H9 (cell line): ENCODE data around the gene SPRY4. TPM values are rescaled to one million over a fixed set of nuclear protein-coding genes. Genes with fewer than 3 reads are reported as not detected.

Source experiments
- DNase-seq: peaks from one replicate; pipeline ENCODE4 v3.0.0-alpha.2; 2017
- H2AFZ ChIP-seq: one replicate; pipeline ENCODE4 v1.6.1; 2013; ENCODE audit warnings: mild to moderate bottlenecking, low read length, control low read depth, moderate library complexity
- H2AK5ac ChIP-seq: 2 replicates; pipeline ENCODE4 v1.6.1; 2013; ENCODE audit warnings: low read length, control low read depth, mixed read lengths; ENCODE audit not compliant: insufficient read length
- H2BK120ac ChIP-seq: one replicate; pipeline ENCODE4 v1.6.1; 2013; ENCODE audit warnings: low read depth, mild to moderate bottlenecking, low read length, control low read depth, inconsistent platforms; ENCODE audit not compliant: poor library complexity, severe bottlenecking
- H2BK12ac ChIP-seq: 2 replicates; pipeline ENCODE4 v1.6.1; 2013; ENCODE audit warnings: low read length, control low read depth, mixed read lengths, low read depth; ENCODE audit not compliant: insufficient read length
- H2BK15ac ChIP-seq: 2 replicates; pipeline ENCODE4 v1.6.1; 2013; ENCODE audit warnings: low read depth, low read length, control low read depth
- H2BK20ac ChIP-seq: one replicate; pipeline ENCODE4 v1.6.1; 2013; ENCODE audit warnings: low read depth, mild to moderate bottlenecking, low read length, control low read depth, inconsistent platforms; ENCODE audit not compliant: poor library complexity, severe bottlenecking
- H2BK5ac ChIP-seq: 2 replicates; pipeline ENCODE4 v1.6.1; 2013; ENCODE audit warnings: low read length, control low read depth, mixed read lengths; ENCODE audit not compliant: insufficient read length
- H3K14ac ChIP-seq: 2 replicates; pipeline ENCODE4 v1.6.1; 2013; ENCODE audit warnings: low read length, control low read depth; ENCODE audit not compliant: insufficient read depth
- H3K18ac ChIP-seq: 2 replicates; pipeline ENCODE4 v1.6.1; 2013; ENCODE audit warnings: low read depth, mild to moderate bottlenecking, mixed read lengths, low read length, control low read depth; ENCODE audit not compliant: insufficient read length
- H3K23ac ChIP-seq: 2 replicates; pipeline ENCODE4 v1.6.1; 2013; ENCODE audit warnings: low read length, control low read depth, mixed read lengths, low read depth; ENCODE audit not compliant: insufficient read length
- H3K23me2 ChIP-seq: 2 replicates; pipeline ENCODE4 v1.6.1; 2013; ENCODE audit warnings: low read depth, mild to moderate bottlenecking, mixed read lengths, low read length, control low read depth; ENCODE audit not compliant: insufficient read length, poor library complexity, severe bottlenecking
- H3K27ac ChIP-seq: 2 replicates; pipeline ENCODE4 v1.5.1; 2013; ENCODE audit warnings: low read length, control low read depth, mixed read lengths, low read depth; ENCODE audit not compliant: insufficient read length
- H3K27me3 ChIP-seq: 2 replicates; pipeline ENCODE4 v1.6.1; 2013; ENCODE audit warnings: low read length, control low read depth, inconsistent platforms; ENCODE audit not compliant: insufficient read depth
- H3K4ac ChIP-seq: 2 replicates; pipeline ENCODE4 v1.6.1; 2013; ENCODE audit warnings: low read depth, mild to moderate bottlenecking, control low read depth, inconsistent platforms, low read length, moderate library complexity
- H3K4me1 ChIP-seq: 2 replicates; pipeline ENCODE4 v1.6.1; 2013; ENCODE audit warnings: low read length, control low read depth, inconsistent platforms; ENCODE audit not compliant: insufficient read depth
- H3K4me2 ChIP-seq: 2 replicates; pipeline ENCODE4 v1.6.1; 2013; ENCODE audit warnings: low read length, control low read depth, mixed read lengths; ENCODE audit not compliant: insufficient read length, insufficient read depth
- H3K56ac ChIP-seq: 2 replicates; pipeline ENCODE4 v1.6.1; 2013; ENCODE audit warnings: low read depth, mild to moderate bottlenecking, mixed read lengths, low read length, control low read depth; ENCODE audit not compliant: insufficient read length
- H3K79me1 ChIP-seq: 2 replicates; pipeline ENCODE4 v1.6.1; 2013; ENCODE audit warnings: low read depth, mild to moderate bottlenecking, moderate library complexity, low read length, control low read depth, inconsistent platforms; ENCODE audit not compliant: insufficient read depth, poor library complexity, severe bottlenecking
- H3K79me2 ChIP-seq: 2 replicates; pipeline ENCODE4 v1.6.1; 2013; ENCODE audit warnings: low read length, control low read depth, inconsistent platforms; ENCODE audit not compliant: insufficient read depth
- H3K9ac ChIP-seq: 2 replicates; pipeline ENCODE4 v1.6.1; 2013; ENCODE audit warnings: low read length, control low read depth, mixed read lengths; ENCODE audit not compliant: insufficient read length; ENCODE audit errors: extremely low read depth
- H3K9me3 ChIP-seq: one replicate; pipeline ENCODE4 v1.6.1; 2013; ENCODE audit warnings: low read depth, low read length, inconsistent platforms; ENCODE audit not compliant: control insufficient read depth
- H3T11ph ChIP-seq: one replicate; pipeline ENCODE4 v1.6.1; 2013; ENCODE audit warnings: mild to moderate bottlenecking, low read length, control low read depth, inconsistent platforms
- H4K20me1 ChIP-seq: one replicate; pipeline ENCODE4 v1.6.1; 2013; ENCODE audit not compliant: control insufficient read depth, insufficient read length, insufficient read depth
- H4K5ac ChIP-seq: 2 replicates; pipeline ENCODE4 v1.6.1; 2013; ENCODE audit warnings: low read depth, mild to moderate bottlenecking, mixed read lengths, low read length, control low read depth; ENCODE audit not compliant: insufficient read length
- H4K8ac ChIP-seq: replicated peaks from 2 replicates; pipeline ENCODE4 v1.6.1; 2013; ENCODE audit warnings: low read length, control low read depth, mixed read lengths, low read depth; ENCODE audit not compliant: insufficient read length
- H4K91ac ChIP-seq: 2 replicates; pipeline ENCODE4 v1.6.1; 2013; ENCODE audit warnings: low read depth, mild to moderate bottlenecking, moderate library complexity, mixed read lengths, low read length, control low read depth; ENCODE audit not compliant: insufficient read length
- H3K27ac Mint-ChIP-seq, 3 experiments: 2 replicates in 2 of 3; 3 replicates in 1 of 3; pipeline ENCODE4 v1.8.0; 2020 to 2021; ENCODE audit warnings: mixed read lengths in 3 of 3, mild to moderate bottlenecking in 1 of 3, moderate library complexity in 1 of 3
- H3K27me3 Mint-ChIP-seq: 2 replicates; pipeline ENCODE4 v1.8.0; 2021; ENCODE audit warnings: low read depth, mild to moderate bottlenecking, moderate library complexity, mixed read lengths
- H3K36me3 Mint-ChIP-seq, 3 experiments: 2 replicates in 2 of 3; 3 replicates in 1 of 3; pipeline ENCODE4 v1.8.0; 2020 to 2021; ENCODE audit warnings: low read depth in 3 of 3, mixed read lengths in 3 of 3; ENCODE audit not compliant: insufficient read depth in 1 of 3
- H3K4me1 Mint-ChIP-seq, 2 experiments: 2 replicates each; pipeline ENCODE4 v1.8.0; 2020; ENCODE audit warnings: mixed read lengths in 2 of 2
- H3K4me3 Mint-ChIP-seq, 2 experiments: 2 replicates in 1 of 2; 3 replicates in 1 of 2; pipeline ENCODE4 v1.8.0; 2020 to 2021; ENCODE audit warnings: mild to moderate bottlenecking in 2 of 2, mixed read lengths in 2 of 2, moderate library complexity in 1 of 2
- H3K9me3 Mint-ChIP-seq, 2 experiments: 2 replicates in 1 of 2; 3 replicates in 1 of 2; pipeline ENCODE4 v1.8.0; 2020; ENCODE audit warnings: mild to moderate bottlenecking in 2 of 2, mixed read lengths in 2 of 2, moderate library complexity in 1 of 2
- CTCF ChIP-seq: fragments of 200-600 bp; sonication (generic); conservative IDR thresholded peaks from 3 replicates; pipeline ENCODE4 v1.8.0; 2021; ENCODE audit warnings: antibody characterized with exemption, mild to moderate bottlenecking
- WGBS: extraction: QIAGEN DNeasy Blood & Tissue Kit; methylation state at CpG from one replicate; pipeline ENCODE4 v1.1.7; 2013; ENCODE audit warnings: missing lambda C conversion rate, low lambda C conversion rate, mixed read lengths; ENCODE audit not compliant: insufficient read length; ENCODE audit errors: extremely low coverage; 5-methylcytosine and 5-hydroxymethylcytosine counted together
- total RNA-seq: library from RNA; stranded (reverse); gene quantifications from 2 replicates; pipeline ENCODE4 v1.2.1, GENCODE V29; 2021

SPRY4 gene
- total RNA-seq, 1 experiment from 2014 or later: 92.4 TPM

- TF ChIP-seq CTCF: no peak
Measured at GRCh38 chr5:142330026-142330425, 5.2 kb upstream of the SPRY4 start.

More at GRCh38 chr5:142330026-142330425, 5.2 kb upstream of the SPRY4 start:
- Histone ChIP-seq H3K4ac (no peak overlapping the region), H2BK120ac (no peak overlapping the region), H3K23me2 (peaks cover 11% of the 10 kb centered on the region), H3K79me1 (peaks cover 2% of the 10 kb centered on the region), H3K79me2 (peaks cover 1% of the 10 kb centered on the region; the same call in 1 of the 2 replicates), H2AK5ac (no peak overlapping the region), H3K27ac (no peak overlapping the region), H2BK5ac (no peak overlapping the region), H4K8ac (no peak overlapping the region), H2BK20ac (no peak overlapping the region), H3K14ac (no peak overlapping the region), H3K4me2 (no peak overlapping the region), H4K5ac (no peak overlapping the region), H3T11ph (no peak overlapping the region), H3K4me1 (peaks cover 12% of the 10 kb centered on the region; the same call in 1 of the 2 replicates), H2BK15ac (no peak overlapping the region), H4K20me1 (no peaks in the 10 kb centered on the region), H3K23ac (no peak overlapping the region), H2AFZ (no peak overlapping the region), H2BK12ac (no peak overlapping the region), H3K18ac (no peak overlapping the region), H3K9ac (no peak overlapping the region), H3K27me3 (no peaks in the 10 kb centered on the region), H3K56ac (no peak overlapping the region), H4K91ac (no peak overlapping the region), H3K9me3 (no peaks in the 10 kb centered on the region)
- Mint-ChIP-seq H3K27ac (no peak overlapping the region), H3K4me3 (no peak overlapping the region), H3K4me1 (peaks cover 39 to 48% of the 10 kb centered on the region in 2 experiments), H3K27me3 (no peaks in the 10 kb centered on the region; the same call in 1 of the 2 replicates), H3K9me3 (no peaks in the 10 kb centered on the region), H3K36me3 (no peaks in the 10 kb centered on the region)
- WGBS: no CpG with 5 or more reads among the region's 6 CpGs
- DNase-seq: no peak
